IMR-90 (cell line): ENCODE results near the gene COL13A1.

Source experiments
- CTCF ChIP-seq: conservative IDR thresholded peaks from 2 replicates; pipeline ENCODE4 v1.5.1; 2012; ENCODE audit warnings: mild to moderate bottlenecking, low read depth, low read length, improper control_type of control experiment
- POLR2A ChIP-seq: IDR thresholded peaks from 2 replicates; pipeline ENCODE4 v1.6.1; 2012; ENCODE audit warnings: mild to moderate bottlenecking, low read depth, low read length
- SMC3 ChIP-seq: fragments of 150-350 bp; IDR thresholded peaks from 2 replicates; pipeline ENCODE4 v1.6.1; 2016; ENCODE audit warnings: low read depth, mild to moderate bottlenecking, antibody characterized with exemption, low read length, moderate library complexity

GRCh38 chr10:69976795-69977546, 175.3 kb downstream of the COL13A1 start:
- TF ChIP-seq SMC3 (no peak), CTCF (no peak), POLR2A (no peak)
